ENCODE measurements around the gene SLC35E2B.
"Not testable (repeated sequence)": the region's sequence is repeated elsewhere in the genome, so short reads cannot be mapped to it uniquely, and the experiment has no call there.

The SLC35E2B gene

DNA sequence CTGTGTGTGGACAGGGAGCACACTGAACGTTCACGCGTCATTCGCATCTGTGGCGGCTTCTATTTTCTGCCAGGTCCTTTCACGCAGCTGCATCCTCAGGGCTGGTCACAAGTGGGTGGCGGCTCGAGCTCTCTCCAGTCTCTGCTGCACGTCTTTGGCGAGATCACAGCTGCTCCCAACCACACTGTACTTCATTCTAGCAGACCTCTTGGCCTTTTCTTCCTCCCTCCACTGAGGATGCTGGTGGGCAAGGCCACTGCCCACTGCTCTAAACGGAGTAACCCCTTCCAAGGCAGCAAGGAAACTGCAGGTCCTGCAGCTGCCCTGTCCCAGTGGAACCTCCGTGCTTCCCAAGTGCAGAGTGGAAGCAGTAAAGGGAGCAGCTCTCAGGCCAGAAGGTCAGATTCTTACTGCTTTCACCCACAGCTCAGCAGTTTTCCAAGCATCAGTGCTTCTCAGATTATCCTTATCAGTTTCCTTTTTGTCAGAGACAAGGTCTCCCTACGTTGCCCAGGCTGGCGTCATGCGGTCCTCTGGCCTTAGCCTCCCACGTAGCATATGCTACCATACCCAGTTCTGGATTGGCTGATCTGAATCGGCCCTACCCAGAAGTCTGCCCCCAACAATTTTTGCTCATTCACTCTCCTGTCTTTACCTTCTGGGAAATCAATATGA lies 44.9 kb downstream of the SLC35E2B start:
- not testable (repeated sequence) for H3K9ac ChIP-seq (ENCODE audit: low read length); H3K4me1 ChIP-seq (ENCODE audit: control insufficient read depth, insufficient read depth, low read length)
- peaks cover 49% of the 10 kb centered on the region for H3K36me3 ChIP-seq (ENCODE audit: control insufficient read depth, insufficient read depth, low read length)

GRCh38 chr1:1646326-1646725 lies 46.3 kb downstream of the SLC35E2B start:
- not testable (repeated sequence) for H3K4me3 ChIP-seq (ENCODE audit: low read depth, low read length); H3K4me1 ChIP-seq (ENCODE audit: control insufficient read depth, insufficient read depth, low read length); H3K27me3 ChIP-seq (ENCODE audit: control insufficient read depth, insufficient read depth, low read length); H3K9me3 ChIP-seq (ENCODE audit: control insufficient read depth, insufficient read depth, low read depth, low read length); H3K27ac ChIP-seq (ENCODE audit: low read depth, low read length); H3K9ac ChIP-seq (ENCODE audit: low read length)
- peaks cover 37% of the 10 kb centered on the region for H3K36me3 ChIP-seq (ENCODE audit: control insufficient read depth, insufficient read depth, low read length)

More for the DNA sequence above, 44.9 kb downstream of the SLC35E2B start:
- H3K4me3 ChIP-seq (ENCODE audit: low read depth, low read length); H3K27ac ChIP-seq (ENCODE audit: low read depth, low read length); H3K9me3 ChIP-seq (ENCODE audit: control insufficient read depth, insufficient read depth, low read depth, low read length); H3K27me3 ChIP-seq (ENCODE audit: control insufficient read depth, insufficient read depth, low read length): not testable (repeated sequence)

DNA sequence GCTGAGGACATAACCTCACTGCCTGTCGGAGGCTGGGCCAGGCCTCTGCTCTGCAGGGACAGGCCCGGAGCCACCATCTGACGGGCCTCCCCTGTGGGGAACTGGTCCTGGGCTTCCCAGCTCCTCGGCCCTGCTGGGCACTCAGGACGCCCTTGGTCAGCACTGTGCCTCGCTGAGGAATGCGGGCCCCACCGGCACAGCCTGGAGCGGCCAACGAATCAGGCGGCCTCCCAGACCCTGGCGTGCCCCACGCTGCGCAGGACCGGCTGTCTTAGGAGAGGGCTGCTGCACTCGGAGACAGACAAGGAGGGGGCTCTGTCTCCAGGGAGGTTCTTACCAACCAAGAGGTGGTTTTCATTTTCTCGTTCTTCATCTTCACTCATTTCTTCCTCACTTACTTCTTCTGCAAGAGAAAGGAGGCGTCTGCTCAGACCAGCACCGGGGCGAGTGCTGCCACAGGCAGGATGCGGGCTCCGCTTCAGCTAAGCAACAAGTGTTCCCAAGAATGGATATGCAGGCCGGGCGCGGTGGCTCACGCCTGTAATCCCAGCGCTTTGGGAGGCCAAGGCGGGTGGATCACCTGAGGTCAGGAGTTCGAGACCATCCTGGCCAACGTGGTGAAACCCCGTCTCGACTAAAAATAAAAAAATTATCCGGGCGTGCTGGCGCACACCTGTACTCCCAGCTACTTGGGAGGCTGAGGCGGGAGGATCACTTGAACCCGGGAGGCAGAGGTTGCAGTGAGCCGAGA lies 51.7 kb downstream of the SLC35E2B start:
- H3K9me3 ChIP-seq (ENCODE audit: control insufficient read depth, insufficient read depth, low read depth, low read length); H3K4me1 ChIP-seq (ENCODE audit: control insufficient read depth, insufficient read depth, low read length); H3K27ac ChIP-seq (ENCODE audit: low read depth, low read length); H3K27me3 ChIP-seq (ENCODE audit: control insufficient read depth, insufficient read depth, low read length); H3K9ac ChIP-seq (ENCODE audit: low read length); H3K4me3 ChIP-seq (ENCODE audit: low read depth, low read length): not testable (repeated sequence)
- peaks cover 22% of the 10 kb centered on the region for H3K36me3 ChIP-seq (ENCODE audit: control insufficient read depth, insufficient read depth, low read length)

GRCh38 chr1:1640081-1640480 lies 52.5 kb downstream of the SLC35E2B start:
- H3K27me3 ChIP-seq (ENCODE audit: control insufficient read depth, insufficient read depth, low read length); H3K4me3 ChIP-seq (ENCODE audit: low read depth, low read length); H3K9ac ChIP-seq (ENCODE audit: low read length); H3K4me1 ChIP-seq (ENCODE audit: control insufficient read depth, insufficient read depth, low read length); H3K27ac ChIP-seq (ENCODE audit: low read depth, low read length); H3K9me3 ChIP-seq (ENCODE audit: control insufficient read depth, insufficient read depth, low read depth, low read length): not testable (repeated sequence)
- H3K36me3 ChIP-seq (ENCODE audit: control insufficient read depth, insufficient read depth, low read length) = peaks cover 22% of the 10 kb centered on the region

DNA sequence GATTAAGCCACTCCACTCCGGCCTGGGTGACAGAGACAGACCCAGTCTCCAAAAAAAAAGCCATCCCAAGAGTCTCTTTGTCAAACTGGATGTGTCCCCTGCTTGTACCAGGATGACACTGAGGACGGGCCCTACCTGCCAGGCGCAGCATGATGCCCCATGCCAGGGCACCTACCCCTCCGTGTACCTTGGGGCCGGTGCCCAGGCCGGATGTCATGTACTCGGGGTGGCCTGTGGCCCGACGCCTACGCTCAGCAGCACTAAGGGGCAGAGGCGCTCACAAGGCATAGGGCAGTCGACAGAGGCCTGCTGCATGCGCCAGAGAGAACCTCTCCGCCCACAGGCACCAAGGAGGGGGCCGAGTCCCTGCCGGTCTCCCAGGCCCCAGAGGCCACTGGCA lies 53.2 kb downstream of the SLC35E2B start:
- not testable (repeated sequence) for H3K4me3 ChIP-seq (ENCODE audit: low read depth, low read length); H3K9me3 ChIP-seq (ENCODE audit: control insufficient read depth, insufficient read depth, low read depth, low read length); H3K27ac ChIP-seq (ENCODE audit: low read depth, low read length); H3K27me3 ChIP-seq (ENCODE audit: control insufficient read depth, insufficient read depth, low read length); H3K9ac ChIP-seq (ENCODE audit: low read length); H3K4me1 ChIP-seq (ENCODE audit: control insufficient read depth, insufficient read depth, low read length)
- peaks cover 22% of the 10 kb centered on the region for H3K36me3 ChIP-seq (ENCODE audit: control insufficient read depth, insufficient read depth, low read length)

GRCh38 chr1:1638528-1638927 lies 54.1 kb downstream of the SLC35E2B start:
- not testable (repeated sequence) for H3K27ac ChIP-seq (ENCODE audit: low read depth, low read length); H3K9ac ChIP-seq (ENCODE audit: low read length); H3K4me3 ChIP-seq (ENCODE audit: low read depth, low read length)

DNA sequence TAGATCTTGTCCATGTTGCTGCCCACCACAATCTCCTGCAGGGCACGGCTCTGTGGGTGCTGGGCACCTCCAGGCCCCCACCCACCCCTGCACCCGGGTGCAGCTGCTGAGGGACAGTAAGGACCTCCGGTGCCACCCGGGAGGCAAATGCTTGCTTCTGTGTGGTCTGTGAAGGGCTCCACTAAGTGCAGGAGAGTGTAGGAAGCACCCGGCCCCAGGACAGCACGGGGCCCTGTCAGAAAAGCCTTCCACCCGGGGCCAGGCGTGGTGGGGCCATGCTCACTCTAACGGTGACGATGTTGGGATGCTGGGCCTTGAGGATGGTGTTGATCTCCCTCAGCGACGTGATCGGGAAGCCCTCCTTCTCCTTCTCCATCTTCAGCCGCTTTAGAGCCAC lies 55.1 kb downstream of the SLC35E2B start:
- not testable (repeated sequence) for H3K27ac ChIP-seq (ENCODE audit: low read depth, low read length); H3K4me3 ChIP-seq (ENCODE audit: low read depth, low read length); H3K9me3 ChIP-seq (ENCODE audit: control insufficient read depth, insufficient read depth, low read depth, low read length); H3K27me3 ChIP-seq (ENCODE audit: control insufficient read depth, insufficient read depth, low read length); H3K4me1 ChIP-seq (ENCODE audit: control insufficient read depth, insufficient read depth, low read length); H3K9ac ChIP-seq (ENCODE audit: low read length)
- H3K36me3 ChIP-seq (ENCODE audit: control insufficient read depth, insufficient read depth, low read length) = peaks cover 22% of the 10 kb centered on the region

More at GRCh38 chr1:1638528-1638927, 54.1 kb downstream of the SLC35E2B start:
- H3K36me3 ChIP-seq (ENCODE audit: control insufficient read depth, insufficient read depth, low read length) = peaks cover 22% of the 10 kb centered on the region
- not testable (repeated sequence) for H3K27me3 ChIP-seq (ENCODE audit: control insufficient read depth, insufficient read depth, low read length); H3K4me1 ChIP-seq (ENCODE audit: control insufficient read depth, insufficient read depth, low read length); H3K9me3 ChIP-seq (ENCODE audit: control insufficient read depth, insufficient read depth, low read depth, low read length)

GRCh38 chr1:1636621-1637478 lies 55.7 kb downstream of the SLC35E2B start:
- H3K4me3 ChIP-seq (ENCODE audit: low read depth, low read length); H3K27me3 ChIP-seq (ENCODE audit: control insufficient read depth, insufficient read depth, low read length); H3K9me3 ChIP-seq (ENCODE audit: control insufficient read depth, insufficient read depth, low read depth, low read length); H3K27ac ChIP-seq (ENCODE audit: low read depth, low read length); H3K9ac ChIP-seq (ENCODE audit: low read length); H3K4me1 ChIP-seq (ENCODE audit: control insufficient read depth, insufficient read depth, low read length): not testable (repeated sequence)
- peaks cover 22% of the 10 kb centered on the region for H3K36me3 ChIP-seq (ENCODE audit: control insufficient read depth, insufficient read depth, low read length)

- not testable (repeated sequence) for H3K9ac ChIP-seq (ENCODE audit: low read length); H3K4me3 ChIP-seq (ENCODE audit: low read depth, low read length); H3K27ac ChIP-seq (ENCODE audit: low read depth, low read length); H3K4me1 ChIP-seq (ENCODE audit: control insufficient read depth, insufficient read depth, low read length); H3K9me3 ChIP-seq (ENCODE audit: control insufficient read depth, insufficient read depth, low read depth, low read length)
- H3K27me3 ChIP-seq (ENCODE audit: control insufficient read depth, insufficient read depth, low read length) = peaks cover 16% of the 10 kb centered on the region
- H3K36me3 ChIP-seq (ENCODE audit: control insufficient read depth, insufficient read depth, low read length) = peaks cover 21% of the 10 kb centered on the region
Observed at GRCh38 chr1:1634613-1635012, 58.0 kb downstream of the SLC35E2B start.

DNA sequence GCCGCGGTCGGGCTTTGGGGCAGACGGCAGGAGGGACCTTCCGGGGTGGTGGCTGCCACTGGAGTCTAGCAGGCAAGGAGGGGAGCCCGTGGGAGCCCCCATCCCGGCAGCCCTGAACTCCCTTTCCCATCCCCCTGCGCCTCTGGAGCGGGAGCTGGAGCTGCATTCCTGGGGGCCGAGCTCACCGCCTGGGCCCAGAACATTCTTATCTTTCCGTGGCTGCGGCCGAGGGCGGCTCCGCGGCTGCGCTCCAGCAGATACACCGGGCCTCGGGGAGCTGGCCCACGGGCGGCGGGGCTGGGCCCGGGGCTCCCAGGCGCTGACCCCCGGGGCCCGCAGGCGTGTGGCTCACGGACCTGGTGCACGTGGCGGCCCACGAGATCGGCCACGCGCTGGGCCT lies 59.2 kb downstream of the SLC35E2B start:
- H3K9ac ChIP-seq (ENCODE audit: low read length) = not testable (repeated sequence)

More for the DNA sequence above, 59.2 kb downstream of the SLC35E2B start:
- Histone ChIP-seq H3K27me3 (ENCODE audit: control insufficient read depth, insufficient read depth, low read length) (peaks cover 16% of the 10 kb centered on the region), H3K36me3 (ENCODE audit: control insufficient read depth, insufficient read depth, low read length) (peaks cover 16% of the 10 kb centered on the region)
- not testable (repeated sequence) for H3K9me3 ChIP-seq (ENCODE audit: control insufficient read depth, insufficient read depth, low read depth, low read length); H3K4me3 ChIP-seq (ENCODE audit: low read depth, low read length); H3K27ac ChIP-seq (ENCODE audit: low read depth, low read length); H3K4me1 ChIP-seq (ENCODE audit: control insufficient read depth, insufficient read depth, low read length)

Data from HUES6 (cell line).